GM11168 (cell line): ENCODE measurements around the gene CFAP221.

Experiments used
- in situ Hi-C: fragments of 300-500 bp; cut with MboI; formaldehyde crosslinking; loops from one replicate; pipeline ENCODE4 v1.12.0; 2022; ENCODE audit warnings: low sequenced_read_pairs; ENCODE audit not compliant: unreplicated experiment

The CFAP221 gene

DNA sequence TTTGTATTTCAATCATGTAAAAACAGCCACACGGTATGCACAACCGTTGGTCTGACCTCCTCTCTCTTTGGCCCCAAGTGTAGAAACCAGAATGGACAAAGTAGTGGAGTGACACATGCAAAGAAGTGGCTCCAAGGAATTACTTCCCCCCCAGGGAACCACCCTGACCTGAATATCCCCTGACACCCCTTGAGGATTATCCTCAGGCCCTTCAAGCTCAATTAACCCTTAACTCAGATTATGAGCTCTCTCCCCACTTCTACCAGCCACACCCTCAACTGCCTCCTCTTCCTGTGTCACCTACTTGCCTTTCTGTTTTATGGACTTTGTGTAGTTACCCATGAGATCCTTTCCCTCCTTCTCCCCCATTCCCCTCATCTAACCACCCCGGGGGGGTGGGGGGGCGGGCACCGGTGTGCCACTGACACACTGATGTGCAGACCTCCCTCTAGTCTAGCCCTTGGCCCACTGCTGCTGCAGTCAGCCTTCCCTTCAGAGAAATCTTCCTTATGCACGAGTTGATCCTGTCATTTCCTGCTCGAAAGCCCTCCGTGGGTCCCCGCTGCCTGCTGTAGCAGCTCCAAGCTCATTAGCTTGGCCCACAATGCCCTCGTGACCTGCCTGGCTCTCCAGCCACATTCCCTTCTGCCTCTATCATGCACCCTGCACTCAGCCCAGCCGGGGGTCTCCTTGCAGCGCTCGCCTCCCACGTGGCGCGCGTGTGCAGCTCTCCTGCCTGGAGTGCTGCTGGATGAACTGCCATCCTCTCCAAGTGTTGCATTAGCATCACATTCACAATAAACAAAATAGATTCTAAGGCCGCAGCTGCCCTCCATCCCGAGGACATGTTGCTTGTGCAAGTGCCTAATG is 94.7 kb downstream of the CFAP221 start:
- in situ Hi-C loops = no loop called here

GRCh38 chr2:119641562-119642258 is 97.5 kb downstream of the CFAP221 start:
- in situ Hi-C loops = no loop called here

DNA sequence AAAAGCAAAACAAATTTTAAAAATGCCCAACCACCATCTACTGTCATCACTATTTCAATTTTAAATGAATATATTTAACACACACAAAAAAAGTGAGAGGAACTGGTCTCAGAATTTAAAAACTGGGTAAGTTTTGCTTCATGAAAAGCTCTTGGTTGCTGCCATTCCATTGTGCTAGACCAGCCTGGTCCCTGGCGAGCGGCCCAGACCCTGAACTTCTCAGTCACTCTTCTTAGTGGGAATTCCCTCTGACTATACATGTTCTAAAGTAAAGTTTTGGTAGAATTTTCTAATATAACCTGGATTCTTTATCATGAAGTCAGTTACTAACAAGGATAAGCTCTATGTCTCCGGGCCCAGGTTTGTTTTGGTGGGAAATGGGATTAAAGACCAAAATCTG is 99.9 kb downstream of the CFAP221 start:
- in situ Hi-C loops = no loop called here

- in situ Hi-C loops = no loop called here
Observed at GRCh38 chr2:119645173-119645855, 101.1 kb downstream of the CFAP221 start.

GRCh38 chr2:119646149-119646548 is 101.9 kb downstream of the CFAP221 start:
- in situ Hi-C loops = no loop called here

DNA sequence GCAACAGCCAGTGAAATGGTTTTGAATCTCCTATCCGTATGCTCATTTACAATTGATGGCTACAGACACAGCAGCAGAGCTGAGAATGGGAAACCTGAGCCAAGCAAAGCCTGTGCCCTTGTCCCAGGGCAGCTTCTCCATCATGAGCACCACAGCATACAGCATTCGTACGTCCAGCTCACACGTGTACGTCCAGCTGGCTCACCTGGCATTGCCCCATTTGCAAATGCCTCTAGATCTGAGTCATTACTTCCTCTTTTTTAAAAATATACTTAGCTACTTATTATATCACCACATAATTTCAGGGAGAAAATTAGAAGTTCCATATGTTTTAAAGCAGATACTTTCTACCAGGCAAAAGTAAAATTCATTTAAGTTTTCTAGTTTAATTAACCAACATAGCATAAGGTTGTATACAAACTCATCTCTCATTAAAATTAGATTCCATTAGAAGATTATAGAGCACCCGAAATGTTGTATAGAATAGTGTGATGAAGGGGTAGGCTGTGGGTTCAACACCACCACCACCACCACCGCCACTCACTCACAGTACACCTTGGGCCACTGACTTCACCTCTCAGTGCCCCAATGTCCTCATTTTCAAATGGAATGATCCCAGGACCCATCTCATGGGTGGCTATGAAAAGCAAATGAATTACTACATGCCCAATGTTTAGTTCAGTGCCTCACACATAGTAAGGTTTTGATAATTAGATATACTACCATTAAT is 103.4 kb downstream of the CFAP221 start:
- in situ Hi-C loops = no loop called here

- in situ Hi-C loops = no loop called here
Observed at GRCh38 chr2:119649364-119649917, 105.2 kb downstream of the CFAP221 start.

DNA sequence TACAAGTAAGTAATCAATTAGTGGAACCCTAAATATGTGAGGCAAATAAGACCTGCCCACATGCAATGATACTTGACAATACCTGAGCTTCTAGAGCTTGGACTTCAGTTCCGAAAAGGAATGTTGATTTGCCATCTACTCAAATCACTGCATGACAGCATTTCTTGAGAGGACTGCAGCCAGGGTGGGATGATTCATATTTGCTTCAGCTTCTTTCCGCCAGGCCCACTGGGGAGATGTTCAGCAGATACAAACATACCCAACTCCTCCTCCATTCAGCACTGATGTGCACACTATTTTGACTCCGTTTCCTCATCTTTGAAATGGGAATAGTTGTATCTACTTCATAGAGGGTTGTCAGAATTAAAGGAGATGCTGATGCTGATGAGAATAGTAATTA is 106.0 kb downstream of the CFAP221 start:
- in situ Hi-C loops = loop anchor here (25.0 kb wide), 1 partner anchor 238 kb away; no protein-coding TSS in a partner anchor

- in situ Hi-C loops = loop anchor here (25.0 kb wide), 1 partner anchor 239 kb away; no protein-coding TSS in a partner anchor
Observed at GRCh38 chr2:119650846-119651370, 106.7 kb downstream of the CFAP221 start.

DNA sequence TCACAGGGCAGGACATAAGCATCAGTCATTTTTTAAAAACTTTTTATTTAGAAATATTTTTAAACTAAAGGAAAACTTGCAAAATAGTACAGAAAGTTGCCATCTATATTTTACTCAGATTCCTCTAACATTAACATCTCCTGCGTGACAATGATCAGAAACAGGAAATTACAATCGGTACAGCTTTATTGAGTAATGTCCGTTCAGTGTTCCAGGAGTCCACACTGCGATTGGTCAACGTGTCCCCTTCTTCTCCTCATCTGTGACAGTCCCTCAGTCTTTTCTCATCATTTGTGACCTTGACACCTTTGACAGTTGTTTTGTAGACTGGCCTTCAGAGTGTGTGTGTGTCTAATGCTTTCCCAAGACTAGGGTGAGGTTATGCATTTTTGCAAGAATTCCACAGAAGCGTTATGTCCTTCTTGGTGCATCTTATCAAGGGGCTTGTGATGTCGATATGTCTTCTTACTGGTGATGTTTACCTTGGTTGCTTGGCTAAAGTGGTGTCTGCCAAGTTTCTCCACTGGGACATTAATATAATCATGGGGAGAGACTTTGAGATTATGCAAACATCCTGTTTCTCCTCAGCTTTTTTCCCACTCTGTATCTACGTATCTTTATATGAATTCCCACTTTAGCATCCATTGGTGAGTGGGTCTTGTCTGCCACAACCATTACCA is 113.4 kb downstream of the CFAP221 start:
- in situ Hi-C loops = loop anchor here (25.0 kb wide), 1 partner anchor 245 kb away; no protein-coding TSS in a partner anchor

- in situ Hi-C loops = loop anchor here (25.0 kb wide), 1 partner anchor 247 kb away; no protein-coding TSS in a partner anchor
Observed at GRCh38 chr2:119659601-119660342, 115.5 kb downstream of the CFAP221 start.

DNA sequence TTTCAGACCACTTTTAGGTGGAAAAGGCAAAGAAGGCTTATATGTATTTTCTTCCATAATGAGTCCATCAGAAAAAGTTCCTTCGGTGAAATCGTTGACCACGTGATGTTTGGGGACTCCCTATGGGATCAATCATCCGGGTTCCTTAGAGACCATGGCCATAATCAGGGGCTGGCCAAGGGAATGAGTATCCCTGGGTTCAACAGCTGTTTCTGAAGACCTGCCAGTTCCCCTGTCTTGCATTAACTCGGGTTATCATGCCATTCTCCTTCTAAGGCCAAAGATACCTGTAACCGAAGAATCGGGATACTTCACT is 116.1 kb downstream of the CFAP221 start:
- in situ Hi-C loops = loop anchor here (25.0 kb wide), 1 partner anchor 248 kb away; no protein-coding TSS in a partner anchor

DNA sequence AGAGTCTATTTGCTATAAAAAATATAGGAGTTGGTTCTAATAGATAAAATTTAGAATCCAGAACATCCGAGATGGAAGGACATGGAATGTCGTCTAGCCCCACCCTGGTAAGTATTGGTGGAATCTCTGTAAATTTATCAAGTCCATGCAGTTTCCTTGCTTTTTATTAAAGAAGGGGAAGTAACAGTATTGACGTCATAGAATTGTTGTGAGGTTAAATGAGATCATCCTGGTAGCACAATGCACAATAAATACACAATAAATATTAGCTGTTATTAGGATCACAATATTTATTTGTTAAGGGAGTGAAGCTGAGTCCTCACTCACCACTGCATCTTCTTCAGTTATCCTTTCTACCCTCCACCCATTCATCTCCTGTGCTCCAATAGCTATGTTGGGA is 118.0 kb downstream of the CFAP221 start:
- in situ Hi-C loops = loop anchor here (25.0 kb wide), 1 partner anchor 250 kb away; no protein-coding TSS in a partner anchor

- in situ Hi-C loops = loop anchor here (25.0 kb wide), 1 partner anchor 256 kb away; no protein-coding TSS in a partner anchor
Observed at GRCh38 chr2:119668546-119668945, 124.3 kb downstream of the CFAP221 start.

- in situ Hi-C loops = loop anchor here (25.0 kb wide), 1 partner anchor 259 kb away; no protein-coding TSS in a partner anchor
Observed at GRCh38 chr2:119671016-119671415, 126.8 kb downstream of the CFAP221 start.

DNA sequence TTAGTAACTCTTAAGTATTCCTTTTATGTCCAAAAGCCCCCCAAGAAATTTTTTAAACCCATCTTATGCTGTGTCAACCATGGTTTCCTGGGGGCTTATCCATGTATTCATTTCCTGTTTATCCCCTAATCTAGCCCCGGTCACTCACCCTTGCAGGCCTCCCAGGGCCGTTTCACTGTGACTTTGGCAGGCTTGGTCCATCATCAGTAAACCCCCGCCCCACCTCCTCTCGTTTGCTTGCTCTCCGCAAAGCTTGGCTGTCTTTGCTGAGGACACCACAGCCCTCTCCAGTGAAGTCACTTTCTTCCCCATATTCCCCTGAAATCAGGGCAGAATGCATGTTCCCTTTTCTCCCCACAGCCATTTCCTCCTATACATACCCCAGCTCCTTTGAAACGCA is 127.5 kb downstream of the CFAP221 start:
- in situ Hi-C loops = loop anchor here (25.0 kb wide), 1 partner anchor 259 kb away; no protein-coding TSS in a partner anchor

- in situ Hi-C loops = loop anchor here (25.0 kb wide), 1 partner anchor 260 kb away; no protein-coding TSS in a partner anchor
Observed at GRCh38 chr2:119672161-119672862, 128.1 kb downstream of the CFAP221 start.
